GM12891 (cell line): ENCODE results near the gene TTC7B.

Source experiments
- POLR2A ChIP-seq: IDR thresholded peaks from 2 replicates; pipeline ENCODE4 v1.6.1; 2011; ENCODE audit warnings: low read depth, low read length, control low read depth
- POLR2AphosphoS5 ChIP-seq: IDR thresholded peaks from 2 replicates; pipeline ENCODE4 v1.6.1; 2011; ENCODE audit warnings: low read depth, low read length, control low read depth
- TAF1 ChIP-seq: IDR thresholded peaks from 2 replicates; pipeline ENCODE4 v1.6.1; 2011; ENCODE audit warnings: low read depth, low read length, control low read depth

- TF ChIP-seq POLR2A, result no peak
- no peak for TF ChIP-seq POLR2AphosphoS5
- TF ChIP-seq TAF1, result no peak
Measured at GRCh38 chr14:90545382-90545781, 270.8 kb downstream of the TTC7B start.
